Panc1 (cell line): ENCODE data around the gene SMOC2. TPM values are rescaled to one million over a fixed set of nuclear protein-coding genes. Genes with fewer than 3 reads are reported as not detected.
"Not testable (repeated sequence)": the region's sequence is repeated elsewhere in the genome, so short reads cannot be mapped to it uniquely, and the experiment has no call there.

ENCODE experiments used
- ATAC-seq: fragments of 200-7000 bp; cut with Tn5 transposase; 2 replicates; pipeline ENCODE4 v1.9.1; 2020; ENCODE audit warnings: mild to moderate bottlenecking, moderate library complexity
- BruUV-seq: library from RNA; stranded (reverse); fragments of 400-500 nt; replicated peaks from 2 replicates; lab custom pipeline; 2021; lab: Mats Ljungman, UMichigan
- CTCF ChIA-PET: fragments of 300-600 bp; sonication (Branson Sonifier 250); formaldehyde crosslinking; loops from one replicate; lab custom pipeline; 2022; ENCODE audit warnings: antibody characterized with exemption; lab: Charles Lee
- POLR2A ChIA-PET: fragments of 300-600 bp; sonication (Branson Sonifier 250); formaldehyde crosslinking; loops from one replicate; lab custom pipeline; 2022; ENCODE audit warnings: antibody characterized with exemption; lab: Charles Lee
- DNase-seq: peaks from one replicate; pipeline ENCODE4 v3.0.0-alpha.2; 2010; ENCODE audit warnings: low read depth, low spot score
- H3K27ac ChIP-seq: 2 replicates; pipeline ENCODE4 v1.5.1; 2011; ENCODE audit warnings: mild to moderate bottlenecking, low read length, inconsistent platforms
- H3K27me3 ChIP-seq: fragments of 200-500 bp; sonication (Bioruptor generic); 2 replicates; pipeline ENCODE4 v1.6.0; 2014; ENCODE audit warnings: low read length, inconsistent platforms; ENCODE audit not compliant: control insufficient read depth, insufficient read depth
- H3K36me3 ChIP-seq: fragments of 200-500 bp; sonication (Bioruptor generic); 2 replicates; pipeline ENCODE4 v1.5.1; 2014; ENCODE audit warnings: inconsistent platforms, mild to moderate bottlenecking, low read length, moderate library complexity; ENCODE audit not compliant: control insufficient read depth, insufficient read depth
- H3K4me1 ChIP-seq: 2 replicates; pipeline ENCODE4 v1.5.1; 2011; ENCODE audit warnings: inconsistent platforms, mild to moderate bottlenecking, low read length, moderate library complexity; ENCODE audit not compliant: control insufficient read depth, insufficient read depth
- H3K4me3 ChIP-seq, 2 experiments: 2 replicates each; pipeline ENCODE4 v1.5.1; 2011 to 2012; ENCODE audit warnings: low read depth in 2 of 2, low read length in 2 of 2, mild to moderate bottlenecking in 2 of 2, inconsistent platforms in 1 of 2, moderate library complexity in 1 of 2
- H3K9me3 ChIP-seq: fragments of 200-500 bp; sonication (Bioruptor generic); 2 replicates; pipeline ENCODE4 v1.5.1; 2014; ENCODE audit warnings: low read depth, mild to moderate bottlenecking, inconsistent platforms, low read length, moderate library complexity; ENCODE audit not compliant: control insufficient read depth, insufficient read depth
- POLR2AphosphoS5 ChIP-seq: IDR thresholded peaks from 2 replicates; pipeline ENCODE4 v1.6.1; 2012; ENCODE audit warnings: mild to moderate bottlenecking, low read depth, low read length, moderate library complexity
- SIN3A ChIP-seq: IDR thresholded peaks from 2 replicates; pipeline ENCODE4 v1.6.1; 2012; ENCODE audit warnings: low read depth, mild to moderate bottlenecking, low read length, moderate library complexity, borderline replicate concordance; ENCODE audit not compliant: insufficient read depth
- TCF7L2 ChIP-seq: IDR thresholded peaks from 2 replicates; pipeline ENCODE4 v1.6.1; 2011; ENCODE audit warnings: mild to moderate bottlenecking, low read depth, low read length, inconsistent platforms
- in situ Hi-C: cut with HindIII; loops from 2 replicates; pipeline ENCODE4 v1.10.0; 2016; ENCODE audit warnings: low sequenced_read_pairs, low pct_unique_long_range_greater_than_20kb
- intact Hi-C: fragments of 100-400 bp; cut with micrococcal nuclease; formaldehyde crosslinking; loops from one replicate; pipeline ENCODE4 v1.10.0; 2022; ENCODE audit not compliant: unreplicated experiment
- total RNA-seq: library from RNA; stranded (reverse); gene quantifications from one replicate; pipeline ENCODE4 v1.2.1, GENCODE V29; 2021; ENCODE audit not compliant: unreplicated experiment
- TF ChIP-seq, protein P1 (sequence below): fragments of 450-650 bp; IDR thresholded peaks from 2 replicates; pipeline ENCODE4 v1.5.1; 2017; ENCODE audit warnings: mild to moderate bottlenecking
- TF ChIP-seq, protein P2 (sequence below), 2 experiments: IDR thresholded peaks; 2 replicates each; pipeline ENCODE4 v1.6.1; 2011 to 2012; ENCODE audit warnings: low read depth in 2 of 2, control low read depth in 1 of 2, low read length in 1 of 2, mild to moderate bottlenecking in 1 of 2, moderate library complexity in 1 of 2; ENCODE audit not compliant: insufficient read depth in 1 of 2

The SMOC2 gene
- total RNA-seq, 1 experiment from 2014 or later = 0.13 TPM

DNA sequence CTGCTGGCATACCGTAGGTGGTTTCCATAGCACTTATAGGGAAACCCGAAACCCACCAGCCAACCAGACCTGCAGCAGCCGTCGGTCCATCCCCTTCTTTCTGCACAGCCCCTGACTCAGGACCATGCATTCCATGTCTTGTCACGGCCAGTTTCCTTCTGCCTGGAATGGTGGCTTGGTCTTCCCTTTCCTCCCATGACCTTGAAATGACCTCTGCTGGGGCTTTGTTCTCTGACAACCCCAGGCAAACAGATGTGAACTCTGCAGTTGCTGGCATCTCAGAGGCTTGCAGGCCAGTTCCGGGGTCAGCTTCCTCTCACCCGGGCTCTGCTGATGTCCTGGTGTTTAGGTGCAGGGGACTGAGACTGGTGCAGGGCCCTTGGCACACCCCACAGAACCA, 250.8 kb downstream of the SMOC2 start:
- no peak overlapping the region for H3K4me3 ChIP-seq
- CTCF ChIA-PET = no interaction called here

DNA sequence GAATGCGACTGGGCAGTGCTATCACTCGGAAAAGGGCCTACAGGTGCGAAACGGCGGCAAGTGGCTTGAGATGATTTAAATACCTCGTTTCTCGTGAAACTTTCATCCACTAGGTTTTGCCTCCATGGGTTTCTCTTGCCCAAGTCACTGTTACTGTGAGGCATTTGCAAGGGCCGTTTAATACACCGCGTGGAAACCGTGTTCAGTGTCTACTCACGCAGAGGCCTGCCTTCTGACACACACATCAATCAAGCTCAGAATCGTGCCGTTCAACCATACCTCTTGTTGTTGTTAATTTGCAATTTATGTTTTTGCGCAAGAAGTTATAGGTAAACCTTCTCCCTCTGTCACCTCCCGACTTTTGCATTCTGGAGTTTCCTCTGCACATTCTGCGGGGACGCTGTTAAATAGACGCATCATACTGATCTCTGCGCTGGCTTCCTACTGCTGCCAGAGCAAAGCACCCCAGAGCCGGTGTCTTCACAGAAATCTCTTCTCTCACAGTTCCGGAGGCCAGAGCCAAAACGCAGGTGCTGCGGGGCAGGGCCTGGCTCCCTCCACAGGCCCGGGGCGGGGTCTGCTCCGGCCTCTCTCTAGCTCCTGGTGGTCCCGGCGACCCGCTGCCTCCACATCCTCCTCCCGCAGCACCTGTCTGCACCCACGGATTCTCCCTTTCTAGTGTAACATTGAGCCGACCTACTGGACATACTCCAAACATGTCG, 251.4 kb downstream of the SMOC2 start:
- in situ Hi-C loops = no loop called here
- TF ChIP-seq SIN3A = no peak
- TF ChIP-seq, protein P1, sequence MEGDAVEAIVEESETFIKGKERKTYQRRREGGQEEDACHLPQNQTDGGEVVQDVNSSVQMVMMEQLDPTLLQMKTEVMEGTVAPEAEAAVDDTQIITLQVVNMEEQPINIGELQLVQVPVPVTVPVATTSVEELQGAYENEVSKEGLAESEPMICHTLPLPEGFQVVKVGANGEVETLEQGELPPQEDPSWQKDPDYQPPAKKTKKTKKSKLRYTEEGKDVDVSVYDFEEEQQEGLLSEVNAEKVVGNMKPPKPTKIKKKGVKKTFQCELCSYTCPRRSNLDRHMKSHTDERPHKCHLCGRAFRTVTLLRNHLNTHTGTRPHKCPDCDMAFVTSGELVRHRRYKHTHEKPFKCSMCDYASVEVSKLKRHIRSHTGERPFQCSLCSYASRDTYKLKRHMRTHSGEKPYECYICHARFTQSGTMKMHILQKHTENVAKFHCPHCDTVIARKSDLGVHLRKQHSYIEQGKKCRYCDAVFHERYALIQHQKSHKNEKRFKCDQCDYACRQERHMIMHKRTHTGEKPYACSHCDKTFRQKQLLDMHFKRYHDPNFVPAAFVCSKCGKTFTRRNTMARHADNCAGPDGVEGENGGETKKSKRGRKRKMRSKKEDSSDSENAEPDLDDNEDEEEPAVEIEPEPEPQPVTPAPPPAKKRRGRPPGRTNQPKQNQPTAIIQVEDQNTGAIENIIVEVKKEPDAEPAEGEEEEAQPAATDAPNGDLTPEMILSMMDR = no peak
- no peak for TF ChIP-seq TCF7L2
- TF ChIP-seq POLR2AphosphoS5 = no peak
- TF ChIP-seq, protein P2, sequence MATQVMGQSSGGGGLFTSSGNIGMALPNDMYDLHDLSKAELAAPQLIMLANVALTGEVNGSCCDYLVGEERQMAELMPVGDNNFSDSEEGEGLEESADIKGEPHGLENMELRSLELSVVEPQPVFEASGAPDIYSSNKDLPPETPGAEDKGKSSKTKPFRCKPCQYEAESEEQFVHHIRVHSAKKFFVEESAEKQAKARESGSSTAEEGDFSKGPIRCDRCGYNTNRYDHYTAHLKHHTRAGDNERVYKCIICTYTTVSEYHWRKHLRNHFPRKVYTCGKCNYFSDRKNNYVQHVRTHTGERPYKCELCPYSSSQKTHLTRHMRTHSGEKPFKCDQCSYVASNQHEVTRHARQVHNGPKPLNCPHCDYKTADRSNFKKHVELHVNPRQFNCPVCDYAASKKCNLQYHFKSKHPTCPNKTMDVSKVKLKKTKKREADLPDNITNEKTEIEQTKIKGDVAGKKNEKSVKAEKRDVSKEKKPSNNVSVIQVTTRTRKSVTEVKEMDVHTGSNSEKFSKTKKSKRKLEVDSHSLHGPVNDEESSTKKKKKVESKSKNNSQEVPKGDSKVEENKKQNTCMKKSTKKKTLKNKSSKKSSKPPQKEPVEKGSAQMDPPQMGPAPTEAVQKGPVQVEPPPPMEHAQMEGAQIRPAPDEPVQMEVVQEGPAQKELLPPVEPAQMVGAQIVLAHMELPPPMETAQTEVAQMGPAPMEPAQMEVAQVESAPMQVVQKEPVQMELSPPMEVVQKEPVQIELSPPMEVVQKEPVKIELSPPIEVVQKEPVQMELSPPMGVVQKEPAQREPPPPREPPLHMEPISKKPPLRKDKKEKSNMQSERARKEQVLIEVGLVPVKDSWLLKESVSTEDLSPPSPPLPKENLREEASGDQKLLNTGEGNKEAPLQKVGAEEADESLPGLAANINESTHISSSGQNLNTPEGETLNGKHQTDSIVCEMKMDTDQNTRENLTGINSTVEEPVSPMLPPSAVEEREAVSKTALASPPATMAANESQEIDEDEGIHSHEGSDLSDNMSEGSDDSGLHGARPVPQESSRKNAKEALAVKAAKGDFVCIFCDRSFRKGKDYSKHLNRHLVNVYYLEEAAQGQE (IDR thresholded peaks at IDR 0.05; ENCODE audit: insufficient read depth in 1 of 2, low read depth in 2 of 2, low read length in 1 of 2) = no peak
- H3K4me1 ChIP-seq = no peaks in the 10 kb centered on the region
- H3K9me3 ChIP-seq = 0 out of 2 replicates have a peak, but pooled peaks cover 2% of the 10 kb centered on the region
- no TSS peak for BruUV-seq
- POLR2A ChIA-PET = no interaction called here
- peaks cover 28% of the 10 kb centered on the region for H3K27me3 ChIP-seq
- no peak overlapping the region for H3K4me3 ChIP-seq
- no peaks in the 10 kb centered on the region for H3K36me3 ChIP-seq
- DNase-seq = no peak
- H3K27ac ChIP-seq = no peak overlapping the region
- CTCF ChIA-PET = no interaction called here
- no peak for ATAC-seq
- intact Hi-C loops = no loop called here

More for the DNA sequence above, 250.8 kb downstream of the SMOC2 start:
- H3K27ac ChIP-seq = no peak overlapping the region
- ATAC-seq = no peak
- POLR2A ChIA-PET = no interaction called here
- TF ChIP-seq, protein P2 (IDR thresholded peaks at IDR 0.05; ENCODE audit: insufficient read depth in 1 of 2, low read depth in 2 of 2, low read length in 1 of 2) = no peak
- no peak for TF ChIP-seq TCF7L2
- TF ChIP-seq POLR2AphosphoS5 = no peak
- no peak for TF ChIP-seq SIN3A
- TF ChIP-seq, protein P1 = no peak
- H3K36me3 ChIP-seq = no peaks in the 10 kb centered on the region
- H3K27me3 ChIP-seq = peaks cover 34% of the 10 kb centered on the region
- intact Hi-C loops = no loop called here
- H3K9me3 ChIP-seq = no peaks in the 10 kb centered on the region
- no peaks in the 10 kb centered on the region for H3K4me1 ChIP-seq
- in situ Hi-C loops = no loop called here
- no TSS peak for BruUV-seq
- no peak for DNase-seq

DNA sequence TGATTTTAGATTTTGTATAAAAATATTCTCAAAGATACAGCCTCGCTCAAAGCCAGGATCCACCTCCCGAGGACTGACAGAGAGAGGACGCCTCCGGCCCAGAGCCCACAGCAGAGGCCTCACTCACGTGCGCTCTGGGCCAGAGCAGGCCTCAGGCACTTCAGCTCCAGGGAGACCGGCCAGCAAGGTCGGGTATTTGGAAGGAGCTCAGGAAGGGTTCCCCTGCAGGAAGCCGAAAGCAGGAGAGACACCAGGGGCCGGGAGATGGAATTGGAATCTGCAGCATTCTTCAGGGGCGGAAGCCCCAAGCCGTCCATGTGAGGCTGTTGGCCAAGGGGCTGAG, 251.9 kb downstream of the SMOC2 start:
- ATAC-seq, CTCF ChIA-PET, BruUV-seq: not testable (repeated sequence)

More for the DNA sequence above, 251.9 kb downstream of the SMOC2 start:
- H3K27ac ChIP-seq, POLR2A ChIA-PET, H3K4me1 ChIP-seq, DNase-seq, H3K9me3 ChIP-seq, H3K36me3 ChIP-seq, in situ Hi-C loops, intact Hi-C loops, H3K4me3 ChIP-seq: not testable (repeated sequence)
- H3K27me3 ChIP-seq = peaks cover 23% of the 10 kb centered on the region
